Endometrium (tissue), 2 donors: ENCODE data around the gene SYNPO2.

ENCODE experiments used
- FAIRE-seq: peaks from 2 replicates; lab custom pipeline; 2012; peaks lifted over from hg19 to GRCh38; lab: Jason Lieb, UNC
- donor health status: control.
- donor health status: control.

The SYNPO2 gene

GRCh38 chr4:118935819-118936218 is 47.2 kb downstream of the SYNPO2 start:
- FAIRE-seq: no peak

GRCh38 chr4:118936406-118936805 is 47.8 kb downstream of the SYNPO2 start:
- FAIRE-seq: no peak

GRCh38 chr4:118939169-118939783 is 50.6 kb downstream of the SYNPO2 start:
- no peak for FAIRE-seq

- no peak for FAIRE-seq
Measured at GRCh38 chr4:118941149-118941548, 52.5 kb downstream of the SYNPO2 start.

GRCh38 chr4:118941799-118942198 is 53.1 kb downstream of the SYNPO2 start:
- no peak for FAIRE-seq

- no peak for FAIRE-seq
Measured at GRCh38 chr4:118942465-118942864, 53.8 kb downstream of the SYNPO2 start.

GRCh38 chr4:118947095-118947494 is 58.4 kb downstream of the SYNPO2 start:
- FAIRE-seq: no peak

- no peak for FAIRE-seq
Measured at GRCh38 chr4:118948545-118949144, 60.0 kb downstream of the SYNPO2 start.

- no peak for FAIRE-seq
Measured at GRCh38 chr4:118950224-118950623, 61.6 kb downstream of the SYNPO2 start.

- FAIRE-seq: no peak
Measured at GRCh38 chr4:118950929-118951570, 62.4 kb downstream of the SYNPO2 start.

- no peak for FAIRE-seq
Measured at GRCh38 chr4:118953276-118953675, 64.6 kb downstream of the SYNPO2 start.

GRCh38 chr4:118954246-118954645 is 65.6 kb downstream of the SYNPO2 start:
- FAIRE-seq: no peak

- FAIRE-seq: peak; percentile 79
Measured at GRCh38 chr4:118955515-118955914, 66.9 kb downstream of the SYNPO2 start.

GRCh38 chr4:118957722-118958445 is 69.2 kb downstream of the SYNPO2 start:
- peak; percentile 92 for FAIRE-seq

GRCh38 chr4:118962540-118962939 is 73.9 kb downstream of the SYNPO2 start:
- no peak for FAIRE-seq

GRCh38 chr4:118964891-118965411 is 76.3 kb downstream of the SYNPO2 start:
- FAIRE-seq: peak; percentile 96

- FAIRE-seq: no peak
Measured at GRCh38 chr4:118967393-118967792, 78.7 kb downstream of the SYNPO2 start.

GRCh38 chr4:118968005-118968404 is 79.4 kb downstream of the SYNPO2 start:
- peak; percentile 89 for FAIRE-seq

- no peak for FAIRE-seq
Measured at GRCh38 chr4:118968813-118969212, 80.2 kb downstream of the SYNPO2 start.

- FAIRE-seq: peak; percentile 88
Measured at GRCh38 chr4:118969359-118969758, 80.7 kb downstream of the SYNPO2 start.

- FAIRE-seq: no peak
Measured at GRCh38 chr4:118972167-118972566, 83.5 kb downstream of the SYNPO2 start.

GRCh38 chr4:118973295-118973694 is 84.6 kb downstream of the SYNPO2 start:
- FAIRE-seq: no peak

- no peak for FAIRE-seq
Measured at GRCh38 chr4:118974758-118975157, 86.1 kb downstream of the SYNPO2 start.
